ENCODE measurements around the gene GAL3ST1.
A peak's percentile ranks its signal among the peaks of the same experiment; 100 is the strongest.
"Not testable (repeated sequence)": the region's sequence is repeated elsewhere in the genome, so short reads cannot be mapped to it uniquely, and the experiment has no call there.

GAL3ST1 gene

DNA sequence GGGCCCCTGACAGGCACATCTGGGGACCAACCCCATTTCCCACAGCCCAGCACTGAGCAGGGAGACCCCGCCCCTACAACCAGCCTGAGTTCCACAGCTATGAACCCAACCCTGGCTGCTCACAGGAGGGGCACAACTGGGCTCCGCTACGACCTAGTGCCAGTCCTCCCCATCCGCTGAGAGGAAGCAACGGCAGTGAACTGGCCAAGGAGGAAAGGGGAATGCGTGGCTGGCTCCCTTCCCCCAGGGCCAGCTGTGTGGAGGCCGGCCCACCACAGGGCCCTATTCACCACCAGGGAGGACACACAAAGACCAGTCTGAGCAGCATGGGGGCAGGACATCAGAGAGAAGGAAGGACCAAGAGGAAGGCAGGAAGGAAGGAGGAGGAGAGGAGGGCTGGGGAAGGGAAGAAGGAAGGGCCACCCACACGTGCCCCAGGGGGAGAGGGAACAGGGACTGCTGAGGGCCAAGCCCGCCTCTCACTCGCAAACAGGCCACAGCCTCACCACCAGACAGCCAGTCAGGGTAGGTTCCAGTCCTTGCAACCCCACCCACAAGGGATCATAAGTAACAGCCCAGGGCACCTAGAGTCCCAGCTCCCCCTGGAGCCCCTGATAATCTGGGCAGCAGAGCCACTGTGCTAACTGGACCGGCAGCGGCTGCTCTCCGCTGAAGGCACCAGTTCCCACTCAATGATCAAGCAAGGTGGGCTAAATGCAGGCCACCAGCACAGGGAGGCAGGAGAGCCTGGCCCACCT is 8.5 kb upstream of the GAL3ST1 start:
- H3K4me1 Mint-ChIP-seq, result no peaks in the 10 kb centered on the region
- no peaks in the 10 kb centered on the region for H3K9me3 Mint-ChIP-seq
- H3K27me3 Mint-ChIP-seq, result no peaks in the 10 kb centered on the region
- H3K36me3 Mint-ChIP-seq, result peaks cover 57% of the 10 kb centered on the region
- no peak for DNase-seq (ENCODE audit: low spot score in 2 of 2)
- no peak for ATAC-seq (ENCODE audit: low read depth)
- H3K4me3 Mint-ChIP-seq, result no peak overlapping the region
- no peak overlapping the region for H3K27ac Mint-ChIP-seq

DNA sequence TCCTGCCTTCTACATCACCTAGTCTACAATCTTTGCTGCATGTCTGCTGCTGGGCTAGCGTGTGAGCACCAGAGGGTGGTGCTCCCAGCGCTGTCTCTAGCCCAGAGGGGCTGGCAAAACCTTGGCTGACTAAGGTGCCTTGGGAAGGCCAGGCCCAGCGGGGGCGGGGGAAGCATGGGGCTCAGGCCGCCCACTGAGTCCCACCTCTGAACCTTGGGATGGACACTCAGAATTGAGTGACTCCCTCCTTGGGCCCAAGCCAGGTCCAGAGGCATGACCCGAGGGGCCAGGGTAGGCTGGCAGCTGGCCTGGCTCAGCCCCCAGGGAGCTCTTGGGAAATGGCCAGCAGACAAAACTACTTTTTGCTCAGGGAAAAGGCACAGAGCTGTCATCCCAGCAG is 7.6 kb upstream of the GAL3ST1 start:
- DNase-seq (ENCODE audit: low spot score in 2 of 2), result no peak
- H3K36me3 Mint-ChIP-seq, result peaks cover 57% of the 10 kb centered on the region
- no peak for ATAC-seq (ENCODE audit: low read depth)
- no peak overlapping the region for H3K4me3 Mint-ChIP-seq
- H3K27ac Mint-ChIP-seq, result no peak overlapping the region
- no peaks in the 10 kb centered on the region for H3K4me1 Mint-ChIP-seq
- no peaks in the 10 kb centered on the region for H3K9me3 Mint-ChIP-seq
- no peaks in the 10 kb centered on the region for H3K27me3 Mint-ChIP-seq

DNA sequence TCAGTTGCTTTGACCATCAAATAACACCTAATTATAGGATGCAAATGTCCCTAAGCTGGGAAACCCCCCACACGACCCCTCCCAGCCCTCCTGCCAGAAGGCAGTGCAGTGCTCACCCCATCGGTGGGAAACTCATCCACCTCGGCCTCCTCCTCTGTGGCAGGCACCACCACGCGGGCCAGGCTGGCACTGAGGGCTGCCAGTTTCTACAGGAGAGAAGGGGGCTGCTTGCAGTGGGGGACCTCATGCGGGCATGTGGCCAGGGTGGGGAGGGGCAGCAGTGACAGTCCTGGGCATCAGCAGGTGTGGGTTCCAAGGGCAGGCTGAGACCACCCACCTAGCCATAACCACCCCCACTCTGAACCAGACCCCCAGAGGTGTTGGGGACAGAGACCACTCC is 6.4 kb upstream of the GAL3ST1 start:
- ATAC-seq (ENCODE audit: low read depth), result no peak
- no peaks in the 10 kb centered on the region for H3K9me3 Mint-ChIP-seq
- no peak for DNase-seq (ENCODE audit: low spot score in 2 of 2)
- no peak overlapping the region for H3K4me3 Mint-ChIP-seq
- H3K36me3 Mint-ChIP-seq, result peaks cover 58% of the 10 kb centered on the region
- H3K27ac Mint-ChIP-seq, result no peak overlapping the region
- no peaks in the 10 kb centered on the region for H3K27me3 Mint-ChIP-seq
- H3K4me1 Mint-ChIP-seq, result no peaks in the 10 kb centered on the region

DNA sequence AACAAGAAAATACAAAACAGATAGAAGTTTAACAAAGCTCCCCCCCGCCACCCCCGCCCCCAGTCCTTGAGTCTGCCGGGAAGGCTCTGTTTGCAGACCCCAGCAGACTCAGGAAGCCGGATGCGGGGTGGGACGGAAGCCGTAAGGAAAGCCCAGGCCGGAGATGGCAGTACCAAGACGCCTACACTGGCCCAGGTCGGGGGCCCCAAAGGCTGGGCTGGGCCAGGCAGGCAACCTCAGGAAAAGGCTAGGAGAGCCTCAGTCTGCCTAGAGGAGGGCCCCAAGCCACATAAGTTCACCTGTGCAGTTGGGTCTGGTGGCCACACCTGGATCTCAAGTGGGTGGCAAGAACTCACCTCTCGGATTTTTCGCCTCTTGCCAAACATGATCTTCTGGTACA is 4.0 kb upstream of the GAL3ST1 start:
- Mint-ChIP-seq H3K9me3 (no peaks in the 10 kb centered on the region), H3K4me1 (no peaks in the 10 kb centered on the region), H3K27ac (no peak overlapping the region), H3K36me3 (peaks cover 57% of the 10 kb centered on the region), H3K27me3 (no peaks in the 10 kb centered on the region), H3K4me3 (no peak overlapping the region)
- ATAC-seq (ENCODE audit: low read depth) (no peak), DNase-seq (ENCODE audit: low spot score in 2 of 2) (no peak)

DNA sequence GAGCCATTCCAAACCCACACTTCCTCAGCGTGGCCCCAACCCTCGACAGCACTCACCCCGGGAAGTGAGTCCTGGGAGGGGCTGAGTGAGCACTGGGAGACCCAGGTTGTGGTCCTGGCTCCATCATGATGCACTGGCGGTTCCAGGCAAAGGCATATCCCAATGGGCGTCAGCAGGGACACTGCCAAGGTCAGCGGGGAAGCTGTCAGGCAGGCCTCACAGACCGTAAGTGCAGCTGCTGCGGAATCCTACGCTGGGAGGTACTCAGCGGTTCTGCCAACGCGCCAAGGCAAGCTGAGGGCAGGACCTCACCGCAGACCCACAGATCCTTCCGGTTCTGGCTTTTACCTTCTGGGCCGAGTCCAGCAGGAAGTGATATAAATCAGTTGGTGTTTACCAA is 1.4 kb upstream of the GAL3ST1 start:
- Mint-ChIP-seq H3K36me3 (peaks cover 42% of the 10 kb centered on the region), H3K27ac (no peak overlapping the region), H3K27me3 (peaks cover 2% of the 10 kb centered on the region), H3K4me1 (no peaks in the 10 kb centered on the region), H3K4me3 (no peak overlapping the region), H3K9me3 (no peaks in the 10 kb centered on the region)
- no peak for DNase-seq (ENCODE audit: low spot score in 2 of 2)
- no peak for ATAC-seq (ENCODE audit: low read depth)

DNA sequence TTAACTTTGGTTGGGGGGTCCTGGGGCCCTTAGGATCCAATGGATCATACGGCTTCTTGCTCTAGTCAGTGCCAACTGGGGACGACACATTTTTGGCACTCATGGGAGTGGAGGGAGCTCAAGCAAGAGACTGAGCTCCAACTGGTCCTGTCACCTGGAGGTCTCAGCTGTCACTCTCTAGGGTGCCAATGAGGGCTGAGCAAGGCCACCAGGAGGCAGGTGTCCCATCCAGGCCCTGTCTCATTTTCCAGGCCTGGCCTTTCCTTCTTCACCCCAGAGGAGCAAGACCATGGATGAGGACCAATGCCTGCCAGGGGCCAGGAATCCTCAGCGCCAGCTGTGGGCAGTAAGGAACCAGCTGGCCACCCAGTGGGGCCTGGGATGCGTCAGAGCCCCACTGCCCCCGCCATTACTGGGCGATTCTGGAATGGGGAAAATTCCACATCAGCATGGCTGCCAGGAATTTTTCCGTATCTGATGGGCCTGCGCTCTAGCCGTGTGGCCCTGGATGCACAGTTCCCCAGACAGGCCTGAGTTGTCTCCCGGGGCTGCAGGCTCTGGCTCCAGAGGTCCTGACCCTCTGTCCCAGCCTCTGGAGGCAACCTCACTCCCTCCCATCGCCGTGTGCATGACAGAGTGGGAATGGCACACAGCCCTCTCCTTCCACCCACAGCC is 669 bp upstream of the GAL3ST1 start:
- no peak overlapping the region for H3K27ac Mint-ChIP-seq
- H3K4me1 Mint-ChIP-seq, result no peaks in the 10 kb centered on the region
- DNase-seq (ENCODE audit: low spot score in 2 of 2) (no peak), ATAC-seq (ENCODE audit: low read depth) (no peak)
- H3K36me3 Mint-ChIP-seq, result peaks cover 36% of the 10 kb centered on the region
- no peaks in the 10 kb centered on the region for H3K9me3 Mint-ChIP-seq
- H3K4me3 Mint-ChIP-seq, result peak overlapping the region; percentile 28
- peaks cover 2% of the 10 kb centered on the region for H3K27me3 Mint-ChIP-seq

DNA sequence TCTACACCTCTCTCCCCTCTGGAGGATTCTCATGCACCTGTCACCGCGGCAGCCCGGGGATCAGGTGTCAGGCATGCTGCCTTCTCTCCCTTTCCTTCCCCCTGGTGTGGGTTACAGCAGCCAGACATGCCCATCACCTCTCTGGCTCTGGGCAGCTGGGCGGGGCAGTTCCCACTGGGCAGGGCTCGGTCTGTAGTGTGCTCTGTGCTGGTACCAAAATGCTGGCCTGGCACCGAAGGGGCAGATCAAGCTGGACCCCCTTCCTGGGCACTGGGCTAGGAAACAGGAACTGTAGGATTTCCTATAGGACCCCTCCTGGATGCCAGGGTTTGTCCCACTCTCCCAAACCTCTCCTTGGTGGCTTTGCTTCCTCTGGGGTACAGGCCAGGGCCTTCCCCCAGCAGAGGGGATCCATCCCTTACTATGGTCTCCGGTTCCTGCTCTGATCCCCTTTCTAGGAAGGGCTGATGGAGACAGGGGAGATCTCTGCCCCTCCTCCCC is 821 bp downstream of the GAL3ST1 start:
- H3K27ac Mint-ChIP-seq, result no peak overlapping the region
- no peaks in the 10 kb centered on the region for H3K9me3 Mint-ChIP-seq
- no peak overlapping the region for H3K4me3 Mint-ChIP-seq
- H3K27me3 Mint-ChIP-seq, result peaks cover 6% of the 10 kb centered on the region
- ATAC-seq (ENCODE audit: low read depth) (no peak), DNase-seq (ENCODE audit: low spot score in 2 of 2) (no peak)
- H3K4me1 Mint-ChIP-seq, result no peaks in the 10 kb centered on the region
- H3K36me3 Mint-ChIP-seq, result peaks cover 22% of the 10 kb centered on the region

DNA sequence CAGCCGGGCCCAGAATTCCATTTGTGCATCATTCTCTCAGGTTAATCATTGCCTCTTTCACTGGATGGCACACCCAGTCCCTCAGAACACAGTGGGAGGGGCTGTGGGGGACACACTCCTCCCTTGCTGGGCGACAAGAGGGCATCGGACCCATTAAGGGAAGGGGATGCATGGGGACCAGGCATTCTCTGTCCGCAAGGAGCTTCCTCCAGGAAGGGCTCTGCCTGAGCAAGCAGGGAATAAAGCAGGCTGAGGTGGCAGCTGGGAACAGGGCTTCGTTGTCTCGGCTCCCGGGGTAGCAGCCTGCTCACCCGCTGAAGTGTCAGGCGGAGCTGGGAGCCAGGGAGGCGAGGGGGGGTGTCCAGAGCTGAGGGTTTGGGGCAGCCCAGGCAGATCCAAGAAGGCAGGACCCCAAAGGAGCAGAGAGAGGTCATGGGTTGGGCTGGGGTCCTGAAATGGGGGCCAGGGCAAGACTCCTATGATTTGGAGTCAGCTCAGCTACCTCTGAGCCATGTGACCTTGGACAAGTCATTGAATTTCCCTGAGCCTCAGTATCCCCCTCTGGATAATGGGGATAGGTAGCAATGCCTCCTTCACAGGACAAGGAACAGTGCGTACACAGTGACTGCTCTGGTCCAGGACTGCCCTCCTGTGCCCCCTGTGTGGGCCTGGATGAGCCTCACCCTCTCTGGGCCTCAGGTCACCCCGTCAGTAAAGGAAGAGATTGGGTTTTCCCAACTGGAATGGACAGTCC is 1.4 kb downstream of the GAL3ST1 start:
- ATAC-seq (ENCODE audit: low read depth), result no peak
- no peak overlapping the region for H3K4me3 Mint-ChIP-seq
- no peak overlapping the region for H3K27ac Mint-ChIP-seq
- H3K27me3 Mint-ChIP-seq, result peaks cover 10% of the 10 kb centered on the region
- DNase-seq (ENCODE audit: low spot score in 2 of 2), result no peak
- H3K36me3 Mint-ChIP-seq, result peaks cover 22% of the 10 kb centered on the region
- no peaks in the 10 kb centered on the region for H3K9me3 Mint-ChIP-seq
- no peaks in the 10 kb centered on the region for H3K4me1 Mint-ChIP-seq

DNA sequence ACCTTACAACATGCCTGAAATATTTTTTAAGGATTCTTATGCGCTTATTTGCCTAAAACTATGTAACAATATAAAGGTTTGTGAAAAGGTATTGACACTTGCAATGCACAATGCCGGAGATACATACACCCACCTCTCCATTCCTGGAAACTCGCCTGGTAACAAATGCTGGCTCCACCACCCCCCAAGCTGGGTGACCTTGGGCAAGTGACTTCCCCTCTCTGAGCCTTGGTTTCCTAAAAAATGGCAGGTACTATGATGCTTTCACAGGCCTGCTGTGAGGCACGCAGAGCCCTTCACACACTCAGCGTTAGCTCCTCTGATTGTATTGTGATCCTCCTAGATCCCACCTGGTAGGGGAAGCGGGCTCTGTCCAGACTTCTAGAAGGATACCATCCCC is 2.3 kb downstream of the GAL3ST1 start:
- H3K4me3 Mint-ChIP-seq, result no peak overlapping the region
- DNase-seq (ENCODE audit: low spot score in 2 of 2) (no peak), ATAC-seq (ENCODE audit: low read depth) (no peak)
- no peak overlapping the region for H3K27ac Mint-ChIP-seq
- H3K4me1 Mint-ChIP-seq, result no peaks in the 10 kb centered on the region
- H3K36me3 Mint-ChIP-seq, result peaks cover 16% of the 10 kb centered on the region
- H3K9me3 Mint-ChIP-seq, result no peaks in the 10 kb centered on the region
- peaks cover 10% of the 10 kb centered on the region for H3K27me3 Mint-ChIP-seq

DNA sequence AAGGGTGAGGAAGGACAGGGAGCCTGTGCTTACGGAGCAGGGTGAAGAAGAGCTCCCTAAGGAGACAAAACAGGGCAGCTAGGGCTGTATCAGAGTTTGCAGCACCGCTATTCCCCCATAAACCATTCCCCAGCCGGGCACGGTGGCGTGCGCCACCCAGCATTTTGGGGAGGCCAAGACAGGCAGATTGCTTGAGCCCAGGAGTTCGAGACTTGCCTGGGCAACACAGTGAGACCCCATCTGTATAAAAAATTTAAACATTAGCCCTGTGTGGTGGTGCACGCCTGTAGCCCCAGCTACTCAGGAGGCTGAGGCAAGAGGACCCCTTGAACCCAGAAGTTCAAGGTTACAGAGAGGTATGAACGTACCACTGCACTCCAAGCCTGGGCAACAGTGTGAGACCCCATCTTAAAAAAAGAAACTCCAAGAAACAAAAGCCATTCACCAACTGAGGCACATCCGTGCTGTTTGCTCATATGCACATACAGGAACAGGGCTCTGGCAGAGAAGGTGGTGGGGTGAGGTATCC is 4.7 kb downstream of the GAL3ST1 start:
- H3K36me3 Mint-ChIP-seq, result no peaks in the 10 kb centered on the region
- no peak overlapping the region for H3K4me3 Mint-ChIP-seq
- H3K4me1 Mint-ChIP-seq, result no peaks in the 10 kb centered on the region
- DNase-seq (ENCODE audit: low spot score in 2 of 2) (no peak), ATAC-seq (ENCODE audit: low read depth) (no peak)
- H3K27me3 Mint-ChIP-seq, result peaks cover 10% of the 10 kb centered on the region
- no peak overlapping the region for H3K27ac Mint-ChIP-seq
- H3K9me3 Mint-ChIP-seq, result no peaks in the 10 kb centered on the region

DNA sequence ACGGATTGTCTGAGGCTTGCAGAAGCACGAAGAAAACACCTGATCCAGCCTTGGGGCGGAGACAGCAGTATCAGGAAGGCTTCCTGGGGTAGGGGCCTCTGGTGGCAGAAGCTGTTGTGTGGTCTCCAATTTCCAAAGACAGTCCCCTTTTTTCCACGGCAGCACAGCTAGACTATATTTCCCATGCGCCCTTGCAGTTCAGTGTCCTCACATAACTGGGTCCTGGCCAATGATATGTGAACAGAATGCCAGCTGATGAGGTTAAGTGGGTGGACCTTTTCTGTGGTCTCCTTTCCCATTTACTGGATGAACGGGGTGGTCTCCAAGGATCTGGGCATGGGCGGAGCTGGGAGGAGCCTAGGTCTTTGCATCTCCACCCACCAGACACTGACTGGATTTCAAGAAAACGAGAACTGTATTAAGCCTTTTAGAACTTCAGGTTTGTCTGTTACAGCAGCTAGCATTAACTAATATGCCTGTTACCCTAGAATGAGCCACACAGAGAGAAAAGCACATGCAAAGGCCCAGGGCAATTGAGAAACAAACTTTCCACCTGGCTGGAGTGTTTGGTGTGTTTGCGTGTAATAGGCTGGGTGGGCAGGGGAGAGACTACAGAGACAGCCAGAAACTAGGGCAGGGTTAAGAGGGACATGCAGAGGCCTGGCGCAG is 6.2 kb downstream of the GAL3ST1 start:
- no peaks in the 10 kb centered on the region for H3K9me3 Mint-ChIP-seq
- ATAC-seq (ENCODE audit: low read depth) (no peak), DNase-seq (ENCODE audit: low spot score in 2 of 2) (no peak)
- no peak overlapping the region for H3K4me3 Mint-ChIP-seq
- no peaks in the 10 kb centered on the region for H3K4me1 Mint-ChIP-seq
- peaks cover 10% of the 10 kb centered on the region for H3K27me3 Mint-ChIP-seq
- H3K36me3 Mint-ChIP-seq, result no peaks in the 10 kb centered on the region
- no peak overlapping the region for H3K27ac Mint-ChIP-seq

DNA sequence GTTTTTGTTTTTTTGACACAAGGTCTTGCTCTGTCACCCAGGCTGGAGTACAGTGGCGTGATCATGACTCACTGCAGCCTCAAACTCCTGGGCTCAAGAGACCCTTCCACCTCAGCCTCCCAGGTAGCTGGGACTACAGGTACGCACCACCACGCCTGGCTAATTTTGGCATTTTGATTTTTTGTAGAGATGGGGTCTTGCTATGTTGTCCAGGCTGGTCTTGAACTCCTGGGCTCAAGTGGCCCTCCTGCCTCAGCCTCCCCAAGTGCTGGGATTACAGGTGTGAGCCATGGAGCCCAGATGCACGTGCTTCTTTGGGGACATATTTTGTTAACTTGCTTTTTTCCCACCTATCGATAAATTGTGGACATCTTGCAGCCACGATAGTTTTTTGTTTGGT is 7.2 kb downstream of the GAL3ST1 start:
- H3K36me3 Mint-ChIP-seq; H3K27ac Mint-ChIP-seq; H3K4me3 Mint-ChIP-seq; DNase-seq (ENCODE audit: low spot score in 2 of 2); ATAC-seq (ENCODE audit: low read depth); H3K4me1 Mint-ChIP-seq; H3K9me3 Mint-ChIP-seq: not testable (repeated sequence)
- peaks cover 13% of the 10 kb centered on the region for H3K27me3 Mint-ChIP-seq

DNA sequence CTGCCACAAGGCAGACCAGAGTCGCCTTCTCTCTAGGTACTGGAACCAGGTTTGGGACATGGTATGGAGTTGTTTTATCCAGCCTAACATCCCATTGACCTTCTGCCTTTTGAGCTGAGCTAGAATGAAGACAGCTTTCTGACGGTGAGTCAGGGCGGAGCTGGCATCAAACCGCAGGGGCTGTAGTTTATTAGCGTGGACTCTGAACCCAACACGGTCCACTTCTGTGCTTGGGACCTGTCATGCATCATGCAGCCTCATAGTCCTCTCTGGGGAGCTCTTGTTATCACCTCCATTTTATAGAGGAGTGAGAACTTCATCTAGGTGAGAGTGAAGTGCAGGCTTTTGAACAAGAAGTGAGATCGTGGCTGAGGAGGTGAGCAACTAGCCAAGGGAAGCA is 8.3 kb downstream of the GAL3ST1 start:
- Mint-ChIP-seq H3K9me3 (no peaks in the 10 kb centered on the region), H3K4me3 (no peak overlapping the region), H3K27me3 (peaks cover 21% of the 10 kb centered on the region), H3K36me3 (no peaks in the 10 kb centered on the region), H3K27ac (no peak overlapping the region), H3K4me1 (no peaks in the 10 kb centered on the region)
- DNase-seq (ENCODE audit: low spot score in 2 of 2), result no peak
- ATAC-seq (ENCODE audit: low read depth), result no peak

DNA sequence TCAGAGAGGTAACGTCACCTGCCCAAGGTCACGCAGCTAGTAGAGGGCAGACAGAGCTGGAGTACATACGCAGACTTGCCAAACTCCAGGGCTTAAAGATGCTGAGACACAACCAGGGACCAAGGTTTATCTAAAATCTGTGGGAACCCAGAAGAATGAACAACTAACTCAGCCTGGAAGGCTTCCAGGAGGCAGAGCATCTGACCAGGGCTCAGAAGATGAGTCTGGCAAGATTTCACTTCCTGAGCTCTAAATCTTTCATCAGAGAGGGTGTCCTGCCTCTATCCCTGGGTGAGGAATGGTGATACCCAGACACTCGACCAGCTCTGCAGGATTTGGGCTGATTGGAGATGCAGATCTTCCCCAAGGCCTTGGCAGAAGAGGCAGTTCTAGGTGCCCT is 9.1 kb downstream of the GAL3ST1 start:
- Mint-ChIP-seq H3K36me3 (no peaks in the 10 kb centered on the region), H3K27me3 (peaks cover 21% of the 10 kb centered on the region), H3K4me1 (peaks cover 3% of the 10 kb centered on the region), H3K4me3 (no peak overlapping the region), H3K9me3 (no peaks in the 10 kb centered on the region), H3K27ac (no peak overlapping the region)
- DNase-seq (ENCODE audit: low spot score in 2 of 2) (no peak), ATAC-seq (ENCODE audit: low read depth) (no peak)

All from memory B cell (primary cell).